Cortex of kidney (tissue), 1 donor: Measurements from ENCODE around the gene HYLS1.
"Not testable (repeated sequence)": the region's sequence is repeated elsewhere in the genome, so short reads cannot be mapped to it uniquely, and the experiment has no call there.

Experiments
- DNase-seq: peaks from one replicate; lab custom pipeline; 2025; lab: John Stamatoyannopoulos, UW

The HYLS1 gene

DNA sequence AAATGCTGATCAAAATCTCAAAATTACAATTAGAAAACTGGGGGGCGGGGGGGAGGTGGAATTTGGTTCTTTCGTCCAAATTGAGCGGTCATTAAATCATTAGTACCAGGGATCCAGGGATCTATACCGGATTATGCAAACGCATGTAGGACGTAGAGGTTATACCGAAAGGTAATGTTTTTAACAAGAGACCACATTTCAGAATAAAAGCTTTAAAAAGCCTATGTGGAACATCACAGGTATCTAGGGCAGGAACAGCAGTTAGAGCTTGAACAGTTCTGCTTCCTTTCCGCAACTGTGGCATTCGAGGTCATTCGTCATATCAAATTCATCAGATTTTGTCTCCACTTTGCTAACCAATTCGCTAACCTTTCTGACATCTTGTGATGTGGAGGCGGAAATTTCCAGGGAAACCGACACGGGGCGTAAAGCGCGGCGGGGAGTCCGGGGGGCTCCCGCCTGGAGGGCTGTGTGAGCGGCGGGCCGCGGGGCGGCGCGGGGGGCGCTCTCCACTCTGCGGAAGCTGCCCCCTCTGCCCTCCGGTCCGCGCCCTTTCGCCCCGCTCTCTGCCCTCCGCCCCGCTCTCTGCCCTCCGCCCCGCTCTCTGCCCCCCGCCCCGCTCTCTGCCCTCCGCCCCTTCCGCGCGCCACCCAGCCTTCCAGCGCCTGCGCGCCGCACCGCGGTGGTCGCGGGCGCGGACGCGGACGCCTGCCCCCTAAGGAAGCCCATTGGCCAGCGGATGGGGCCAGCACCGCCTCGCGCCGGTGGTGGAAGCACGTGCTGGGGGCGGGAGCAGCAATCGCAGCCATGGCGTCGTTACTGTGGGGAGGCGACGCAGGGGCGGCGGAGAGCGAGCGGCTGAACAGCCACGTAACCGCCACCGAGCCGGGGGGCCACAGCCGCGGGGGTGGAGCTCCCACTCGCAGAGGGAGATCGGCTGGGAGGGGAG, 16.5 kb downstream of the HYLS1 start, which contains the start of gene DDX25:
TSS of gene DDX25 (plus strand) at position 798 of the 949 bp plus-strand sequence. CDS start at position 808, 10 bp downstream.
- no peak for DNase-seq

DNA sequence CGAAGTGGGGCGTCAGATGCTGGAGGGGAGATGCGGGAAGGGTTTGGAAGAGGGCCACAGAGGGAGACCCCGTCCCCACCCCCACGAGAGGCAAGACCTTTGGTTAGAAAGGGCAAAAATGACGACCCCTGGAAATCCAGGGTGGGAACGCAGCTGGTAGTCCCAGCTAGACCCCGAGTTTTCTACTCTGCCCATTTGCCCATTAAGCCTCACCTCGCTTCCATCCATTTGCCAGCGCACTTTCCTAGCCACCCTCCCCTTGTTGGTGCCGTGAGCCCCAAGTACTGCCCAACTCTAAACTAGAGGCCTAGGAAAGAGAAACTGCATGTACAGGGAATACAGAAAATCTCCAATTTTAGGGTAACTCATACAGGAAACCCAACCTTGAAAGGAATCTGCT, 17.2 kb downstream of the HYLS1 start:
- no peak for DNase-seq

DNA sequence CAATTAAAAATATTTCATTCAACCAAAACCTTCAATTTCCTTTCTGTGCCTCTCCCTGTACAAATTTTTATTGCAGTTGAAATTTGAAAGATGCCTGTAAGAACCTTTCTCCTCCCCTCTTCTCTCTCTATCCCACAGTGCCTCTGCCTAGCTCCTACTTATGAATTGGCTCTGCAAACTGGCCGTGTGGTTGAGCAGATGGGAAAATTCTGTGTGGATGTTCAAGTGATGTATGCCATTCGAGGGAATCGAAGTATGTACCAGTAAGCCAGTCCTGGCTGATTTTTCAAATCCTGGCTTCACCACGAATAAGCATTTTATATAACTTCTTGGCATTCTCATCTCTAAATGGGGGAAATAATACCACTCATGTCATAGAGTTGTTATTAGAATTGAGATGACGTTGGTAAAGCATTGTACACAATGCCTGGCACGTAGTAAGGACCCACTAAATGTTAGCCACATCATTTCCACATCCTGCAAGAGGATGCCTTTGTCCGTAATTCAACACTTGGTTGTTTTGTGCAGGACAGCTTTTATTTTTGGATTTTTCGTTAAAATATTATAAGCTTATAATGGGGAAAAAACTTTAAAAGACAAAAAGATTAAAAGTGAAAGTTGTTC, 22.9 kb downstream of the HYLS1 start:
- no peak for DNase-seq

DNA sequence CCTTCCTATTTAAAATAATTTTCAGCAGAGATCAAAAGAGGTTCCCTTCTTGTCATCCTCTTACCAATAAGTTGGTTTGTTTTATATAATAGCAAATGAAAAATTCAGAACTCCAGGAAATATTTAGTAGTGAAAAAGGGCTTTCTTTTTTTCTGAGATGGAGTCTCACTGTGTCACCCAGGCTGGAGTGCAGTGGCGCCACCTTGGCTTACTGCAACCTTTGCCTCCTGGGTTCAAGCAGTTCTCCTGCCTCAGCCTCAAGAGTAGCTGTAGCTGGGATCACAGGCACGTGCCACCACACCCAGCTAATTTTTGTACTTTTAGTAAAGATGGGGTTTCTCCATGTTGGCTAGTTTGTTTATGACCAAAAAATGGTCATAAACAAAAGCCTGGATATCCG, 27.1 kb downstream of the HYLS1 start:
- not testable (repeated sequence) for DNase-seq

DNA sequence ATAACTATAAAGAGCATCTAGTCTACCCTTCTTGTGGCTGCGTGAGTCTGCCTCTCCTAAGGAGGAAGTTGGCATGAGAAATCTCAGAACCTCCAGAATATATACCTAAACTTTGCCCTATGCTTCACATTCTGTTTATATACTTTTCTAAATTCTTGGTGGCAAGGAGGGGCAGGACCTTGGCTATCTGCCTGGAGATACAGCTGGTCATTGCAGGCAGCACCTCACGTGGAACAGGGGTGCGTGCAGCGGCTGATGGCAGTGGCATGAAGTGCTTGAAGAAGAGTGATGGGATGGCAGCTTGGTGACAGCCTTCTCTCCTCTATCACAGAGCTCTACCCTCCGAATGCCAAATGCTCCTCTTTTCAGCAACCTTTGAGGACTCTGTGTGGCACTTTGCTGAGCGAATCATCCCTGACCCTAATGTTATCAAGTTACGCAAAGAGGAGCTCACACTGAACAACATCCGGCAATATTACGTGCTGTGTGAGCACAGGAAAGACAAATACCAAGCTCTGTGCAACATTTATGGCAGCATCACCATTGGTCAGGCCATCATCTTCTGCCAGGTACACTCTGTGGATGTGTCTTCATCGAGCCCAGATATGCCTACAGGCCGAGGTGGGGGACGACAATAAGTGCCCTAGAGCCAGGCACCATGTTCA, 29.3 kb downstream of the HYLS1 start:
- DNase-seq: no peak

DNA sequence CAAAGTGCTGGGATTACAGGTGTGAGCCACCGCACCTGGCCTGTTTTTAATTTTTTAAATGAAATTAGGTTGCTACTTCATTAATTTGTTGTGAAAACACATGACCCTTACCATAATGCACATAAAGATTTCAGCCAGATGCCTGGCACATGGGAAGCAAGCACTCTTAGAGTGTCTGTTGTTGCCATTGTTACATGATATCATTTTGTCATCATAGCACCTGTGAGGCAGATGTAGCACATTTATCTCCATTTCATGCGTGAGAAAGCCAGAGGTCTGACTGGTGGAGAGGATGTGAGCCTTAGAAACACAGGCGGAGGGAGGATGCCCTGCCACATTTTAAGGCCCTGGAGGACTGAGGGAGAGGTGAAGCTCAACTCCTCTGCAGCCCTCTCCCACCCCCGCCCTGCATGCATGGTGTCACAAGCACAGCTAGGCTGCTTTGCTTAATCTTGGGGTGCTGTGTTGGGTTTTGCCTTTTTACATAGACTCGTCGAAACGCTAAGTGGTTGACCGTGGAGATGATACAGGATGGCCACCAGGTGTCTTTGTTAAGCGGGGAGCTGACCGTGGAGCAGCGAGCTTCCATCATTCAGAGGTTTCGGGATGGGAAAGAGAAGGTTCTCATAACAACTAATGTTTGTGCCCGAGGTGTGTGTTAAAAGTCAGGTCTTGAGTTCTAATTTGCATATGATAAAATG, 30.8 kb downstream of the HYLS1 start:
- no peak for DNase-seq

DNA sequence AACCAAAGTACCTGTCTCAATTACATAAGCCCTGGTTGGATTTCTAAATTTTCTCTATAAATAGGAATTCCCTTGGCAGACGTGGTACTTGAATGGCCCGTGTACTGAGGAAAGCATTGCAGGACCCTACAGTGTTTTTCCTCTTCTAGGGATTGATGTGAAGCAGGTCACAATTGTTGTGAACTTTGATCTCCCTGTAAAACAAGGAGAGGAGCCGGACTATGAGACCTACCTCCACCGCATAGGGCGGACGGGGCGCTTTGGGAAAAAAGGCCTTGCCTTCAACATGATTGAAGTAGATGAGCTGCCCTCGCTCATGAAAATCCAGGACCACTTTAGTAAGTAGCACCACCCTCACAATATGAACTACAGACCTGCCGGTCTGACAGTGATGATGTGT, 33.6 kb downstream of the HYLS1 start:
- DNase-seq: no peak

DNA sequence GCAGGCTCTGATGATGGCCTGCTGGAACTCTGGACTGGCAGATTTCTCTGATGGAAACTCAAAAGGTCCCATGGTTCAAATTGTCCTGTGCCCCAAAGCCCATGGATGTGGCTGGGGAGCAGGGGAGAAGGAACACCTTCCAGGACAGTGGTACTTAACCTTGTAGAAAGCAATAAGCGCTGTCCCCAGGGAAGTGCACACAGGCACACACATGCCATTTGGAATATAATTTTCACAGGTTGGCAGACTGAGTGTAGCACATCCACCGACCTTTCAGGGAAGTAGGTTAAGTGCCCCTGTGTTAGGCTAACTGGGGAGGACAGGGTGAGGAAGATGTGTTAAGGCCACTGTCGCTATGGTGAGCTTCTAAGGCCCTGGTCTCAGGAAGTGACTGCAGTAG, 34.7 kb downstream of the HYLS1 start:
- no peak for DNase-seq

DNA sequence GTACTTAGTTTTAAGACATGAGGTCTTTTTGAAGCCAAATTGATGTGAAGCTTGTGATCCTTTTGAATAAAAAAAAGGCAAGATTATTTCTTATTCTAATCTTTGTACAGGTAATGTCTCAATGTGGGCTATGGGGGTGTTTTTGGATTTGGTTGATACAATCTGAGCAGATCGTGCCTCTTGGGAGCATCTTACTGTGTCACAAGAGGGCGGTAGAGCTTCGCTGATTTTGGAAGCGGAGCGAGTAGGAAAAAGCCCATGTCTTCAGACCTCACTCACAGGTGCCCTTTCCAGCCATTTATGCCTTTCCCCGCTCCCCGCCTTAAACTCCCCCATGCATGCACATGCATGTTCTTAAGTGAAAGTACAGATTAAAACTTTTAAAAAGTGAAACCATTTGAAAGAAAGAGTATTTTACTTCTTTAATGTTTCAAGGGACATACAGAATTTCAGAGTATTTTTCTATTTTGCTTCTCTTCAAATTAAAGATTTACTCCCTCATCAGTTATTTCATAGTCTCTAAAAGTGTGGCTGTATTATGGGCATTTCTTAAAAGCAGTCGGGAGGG, 35.6 kb downstream of the HYLS1 start:
- DNase-seq: no peak

DNA sequence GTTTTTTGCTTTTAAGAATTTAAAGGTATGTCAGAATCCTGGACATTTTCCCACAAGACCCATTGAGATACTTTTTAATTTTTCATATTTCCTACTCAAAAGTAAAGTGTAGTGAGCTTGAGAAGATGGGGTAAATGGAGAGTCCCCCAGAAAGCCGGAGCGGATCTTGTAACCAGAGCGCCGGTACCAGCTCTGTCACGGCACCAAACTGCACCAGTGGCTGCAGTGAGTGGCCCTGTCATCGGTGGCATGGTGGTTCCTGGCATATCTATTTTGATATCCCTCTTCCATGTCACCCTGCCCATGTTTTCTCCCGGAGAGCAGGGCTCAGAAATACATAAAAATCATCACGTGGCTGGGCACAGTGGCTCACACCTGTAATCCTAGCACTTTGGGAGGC, 36.2 kb downstream of the HYLS1 start:
- DNase-seq: no peak

DNA sequence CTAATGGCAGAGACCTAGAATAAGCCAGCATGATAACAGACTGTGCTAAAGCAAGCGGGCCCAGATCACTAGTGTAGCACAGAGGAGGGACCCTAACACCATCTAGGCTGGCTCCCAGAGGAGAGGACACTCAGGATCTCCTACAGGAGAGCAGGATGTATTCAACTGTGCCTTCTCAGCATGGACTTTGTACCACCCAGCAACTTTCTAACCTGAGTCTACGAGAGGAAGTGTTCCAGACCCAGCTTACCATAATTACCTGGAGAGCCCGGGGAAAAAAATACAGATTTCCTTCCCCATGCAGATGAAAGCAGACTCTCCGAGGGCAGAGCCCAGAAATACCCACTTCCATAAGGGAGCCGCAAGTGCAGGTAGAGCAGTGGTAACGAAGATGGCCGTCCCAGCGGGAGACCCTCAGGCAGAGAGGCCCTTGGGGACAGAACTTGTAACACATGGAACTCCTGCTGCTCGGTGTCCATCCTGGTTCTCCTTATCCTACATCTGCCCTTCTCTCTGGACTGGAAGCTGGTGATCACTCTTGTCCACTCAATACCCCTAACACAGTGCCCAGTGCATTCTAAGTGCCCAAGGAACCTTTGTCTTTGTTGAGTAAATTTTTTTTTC, 37.0 kb downstream of the HYLS1 start:
- no peak for DNase-seq

DNA sequence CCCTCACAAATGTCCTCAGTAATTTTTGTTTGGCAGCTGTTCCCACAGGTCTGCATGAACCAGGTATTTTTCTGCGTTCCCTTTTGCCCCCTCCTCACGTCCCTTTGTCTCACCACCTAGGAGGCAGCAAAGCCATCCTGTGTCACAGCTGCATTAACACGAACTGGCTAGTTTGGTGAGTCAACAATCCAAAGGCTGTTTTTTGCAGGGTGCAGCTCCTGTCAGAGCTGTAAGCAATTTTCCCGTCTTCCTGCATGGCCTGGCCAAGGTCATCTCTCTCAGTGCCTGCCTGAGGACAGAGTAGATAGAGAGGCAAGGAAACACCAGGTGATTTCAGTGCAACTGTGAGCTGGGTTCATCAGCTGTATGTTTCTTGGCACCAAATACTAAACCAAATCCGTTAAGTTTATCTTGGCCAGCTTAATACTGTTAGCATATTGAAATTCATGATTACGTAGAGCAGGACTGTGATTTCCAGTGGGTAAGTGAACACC, 37.8 kb downstream of the HYLS1 start:
- DNase-seq: no peak

DNA sequence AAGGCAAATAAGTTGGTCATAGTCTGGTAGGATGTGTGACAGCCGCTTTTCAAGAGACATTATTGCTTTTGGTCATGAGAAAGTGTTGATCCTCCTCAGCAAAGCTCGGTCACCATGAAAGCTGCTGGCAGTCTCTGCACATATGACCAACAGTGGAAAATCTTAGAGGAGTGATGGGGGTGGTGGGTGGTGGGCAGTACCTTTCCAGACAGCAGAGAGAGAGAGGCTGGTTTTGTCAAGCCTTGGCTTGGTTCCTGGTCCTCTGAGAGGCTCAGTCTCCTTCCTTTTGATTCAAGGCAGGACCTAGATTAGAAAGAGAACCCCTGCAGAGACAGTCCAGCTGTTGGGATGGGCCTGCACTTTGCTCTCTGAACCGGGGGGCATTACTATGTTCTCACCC, 38.3 kb downstream of the HYLS1 start:
- DNase-seq: no peak

DNA sequence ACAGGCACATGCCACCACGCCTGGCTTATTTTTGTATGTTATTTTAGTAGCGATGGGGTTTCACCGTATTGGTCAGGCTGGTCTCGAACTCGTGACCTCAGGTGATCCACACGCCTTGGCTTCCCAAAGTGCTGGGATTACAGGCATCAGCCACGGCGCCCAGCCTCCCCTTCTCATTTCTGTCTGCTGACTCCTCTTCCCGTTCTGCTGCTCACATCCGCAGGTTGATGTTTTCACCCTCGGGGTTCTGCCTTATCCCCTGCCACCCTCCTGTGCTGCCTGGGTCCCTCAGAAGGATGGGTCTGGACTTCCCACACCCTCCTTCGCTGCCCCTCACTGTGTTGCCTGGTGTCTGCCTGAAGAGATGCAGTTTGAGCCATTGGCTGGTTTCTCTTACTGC, 39.2 kb downstream of the HYLS1 start:
- no peak for DNase-seq

DNA sequence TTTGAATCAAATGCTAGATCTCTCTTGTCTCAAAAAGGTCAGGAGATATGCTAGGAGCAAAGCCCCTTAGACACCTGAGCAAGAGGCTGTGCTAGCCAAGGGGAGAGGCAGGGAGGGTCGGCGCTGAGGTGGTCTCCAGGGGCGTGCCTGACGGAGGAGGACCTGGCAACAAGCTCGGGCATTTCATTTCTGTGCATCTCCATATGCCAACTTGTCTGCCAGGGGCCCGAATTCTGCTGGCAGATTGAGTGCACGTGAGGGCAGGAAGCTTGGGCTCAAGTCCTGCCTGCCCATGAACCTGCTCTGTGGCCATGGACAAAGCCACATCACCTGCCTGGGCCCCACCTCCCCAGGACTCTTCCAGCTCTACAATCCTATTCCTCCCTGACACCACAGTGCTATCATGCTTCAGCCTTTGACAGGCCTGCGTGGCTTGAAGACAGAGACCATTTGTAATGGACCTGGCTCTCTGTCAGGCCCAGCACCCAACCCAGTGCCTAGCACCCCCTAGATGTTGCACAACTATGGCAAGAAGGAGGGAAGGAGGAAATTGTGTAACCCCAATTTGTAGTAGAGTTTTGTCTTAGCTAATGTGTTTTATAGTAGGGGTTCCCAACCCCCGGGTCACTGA, 42.1 kb downstream of the HYLS1 start:
- DNase-seq: no peak

DNA sequence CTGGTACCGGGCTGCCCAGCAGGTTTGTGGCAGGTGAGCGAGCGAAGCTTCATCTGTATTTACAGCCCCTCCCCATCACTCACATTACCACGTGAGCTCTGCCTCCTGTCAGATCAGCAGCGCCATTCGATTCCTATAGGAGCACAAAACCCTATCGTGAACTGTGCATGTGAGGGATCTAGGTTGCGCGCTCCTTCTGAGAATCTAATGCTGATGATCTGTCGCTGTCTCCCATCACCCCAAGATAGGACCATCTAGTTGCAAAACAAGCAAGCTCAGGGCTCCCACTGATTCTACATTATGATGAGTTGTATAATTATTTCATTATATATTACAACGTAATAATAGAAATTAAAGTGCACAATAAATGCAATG, 42.6 kb downstream of the HYLS1 start:
- DNase-seq: no peak

DNA sequence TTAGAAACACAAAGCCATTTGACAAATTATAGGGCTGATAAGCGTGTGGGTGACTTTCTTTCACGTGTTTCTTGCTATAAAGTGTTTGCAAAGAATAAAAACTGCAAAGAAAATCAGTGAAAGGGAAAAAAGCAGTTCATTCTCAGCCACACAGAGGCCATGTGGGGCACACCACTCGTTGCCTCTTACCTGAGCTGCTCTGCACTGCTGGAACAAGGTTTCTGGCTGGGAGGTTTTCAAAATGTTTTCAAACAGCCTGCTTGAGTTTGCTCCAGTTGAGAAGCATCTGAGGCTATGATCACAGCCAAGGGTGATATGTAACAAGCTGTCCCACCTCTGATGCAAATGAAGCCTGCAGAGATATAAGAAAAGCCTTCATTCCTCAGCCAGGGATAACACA, 43.6 kb downstream of the HYLS1 start:
- DNase-seq: no peak

DNA sequence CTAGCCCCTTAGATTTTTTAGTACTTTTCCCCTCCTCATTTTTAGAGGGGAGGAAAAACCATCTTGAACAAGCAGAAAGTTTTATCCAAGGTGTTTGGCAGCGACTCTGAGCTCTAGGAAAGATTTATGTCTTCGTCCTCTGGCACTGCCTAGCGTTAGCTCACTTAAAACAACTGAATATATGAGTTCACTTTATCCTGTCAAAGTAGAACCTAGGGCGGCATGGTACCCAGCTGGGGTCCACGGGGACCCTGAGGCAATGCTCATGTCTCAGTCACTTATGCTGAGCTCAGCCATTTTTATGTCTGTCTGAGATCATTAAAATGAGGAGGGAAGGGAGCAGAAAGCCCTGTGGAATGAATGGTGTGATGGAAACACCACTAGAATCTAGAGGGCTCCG, 44.2 kb downstream of the HYLS1 start:
- DNase-seq: no peak

DNA sequence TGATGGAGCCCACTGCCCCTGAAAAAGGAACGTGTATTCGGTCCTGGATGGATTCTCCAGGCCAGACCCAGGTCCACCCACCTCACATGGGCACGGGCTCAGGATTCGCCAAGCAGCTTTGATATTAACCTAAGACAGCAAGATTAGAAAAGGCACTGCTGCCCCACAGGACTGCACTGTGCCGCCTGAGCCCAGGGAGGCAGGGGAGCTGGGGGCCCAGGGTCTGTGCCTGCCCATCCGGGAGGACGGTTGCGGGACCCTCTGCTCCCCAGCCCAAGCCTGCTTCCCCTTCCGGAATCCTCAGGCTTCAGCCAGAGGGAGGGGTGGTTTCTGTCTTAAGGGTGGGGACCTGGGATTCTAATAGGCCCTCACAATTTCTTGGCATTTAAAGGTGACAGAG, 44.8 kb downstream of the HYLS1 start:
- DNase-seq: no peak

DNA sequence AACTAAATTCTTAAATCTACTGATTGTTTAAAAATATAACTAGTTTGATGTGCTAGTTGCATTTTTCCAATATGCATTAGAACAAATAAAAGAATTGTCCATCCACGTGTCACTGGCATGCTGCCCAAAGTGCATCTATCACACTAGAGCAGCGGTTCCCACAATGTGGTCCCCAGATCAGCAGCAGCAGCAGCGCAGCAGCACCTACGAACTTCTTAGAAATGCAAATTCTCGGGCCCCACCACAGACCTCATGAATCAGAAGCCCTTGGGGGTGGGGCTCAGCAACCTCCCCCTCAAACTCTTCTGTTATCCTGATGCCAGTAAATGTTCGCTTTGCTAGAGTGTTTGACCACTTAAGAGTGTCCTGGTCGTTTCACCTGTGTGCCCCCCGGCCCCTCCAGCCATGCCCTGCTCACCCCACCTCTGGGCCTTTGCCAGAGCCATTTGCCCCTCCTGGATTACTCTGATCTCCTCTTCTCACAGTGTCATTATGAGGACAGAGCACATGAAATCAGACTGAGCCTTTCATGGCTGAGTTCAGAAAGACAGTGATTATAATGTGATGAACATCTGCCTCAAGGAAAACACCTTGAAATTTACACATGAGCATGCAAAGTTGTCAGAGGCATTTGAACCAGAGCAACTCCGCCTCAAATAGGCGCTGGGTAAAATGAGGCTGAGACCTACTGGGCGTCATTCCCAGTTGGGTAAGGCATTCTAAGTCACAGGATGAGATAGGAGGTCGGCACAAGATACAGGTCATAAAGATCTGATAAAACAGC, 45.8 kb downstream of the HYLS1 start:
- DNase-seq: no peak
